Immature natural killer cell (primary cell): ENCODE data around the gene KCNMA1. TPM values are rescaled to one million over a fixed set of nuclear protein-coding genes. Genes with fewer than 3 reads are reported as not detected.

Experiments used
- DNase-seq, 3 donors: peaks; one replicate each; pipeline ENCODE4 v3.0.0; 2022; ENCODE audit warnings: mixed read lengths in 1 of 3
- H3K27ac Mint-ChIP-seq, 6 donors: one replicate each; pipeline ENCODE4 v1.8.0; 2020; ENCODE audit warnings: mixed read lengths in 6 of 6, mild to moderate bottlenecking in 5 of 6, inconsistent platforms in 4 of 6, moderate library complexity in 3 of 6
- H3K27me3 Mint-ChIP-seq, 3 donors: one replicate each; pipeline ENCODE4 v1.8.0; 2020 to 2021; ENCODE audit warnings: low read depth in 3 of 3, mild to moderate bottlenecking in 3 of 3, mixed read lengths in 3 of 3, moderate library complexity in 3 of 3, inconsistent platforms in 1 of 3
- H3K36me3 Mint-ChIP-seq, 3 donors: one replicate each; pipeline ENCODE4 v1.8.0; 2020; ENCODE audit warnings: mixed read lengths in 3 of 3, inconsistent platforms in 2 of 3, mild to moderate bottlenecking in 2 of 3
- H3K4me1 Mint-ChIP-seq, 2 donors: one replicate each; pipeline ENCODE4 v1.8.0; 2020; ENCODE audit warnings: inconsistent platforms in 2 of 2, mild to moderate bottlenecking in 2 of 2, mixed read lengths in 2 of 2, moderate library complexity in 1 of 2
- H3K4me3 Mint-ChIP-seq, 5 donors: one replicate each; pipeline ENCODE4 v1.8.0; 2020; ENCODE audit warnings: mild to moderate bottlenecking in 5 of 5, mixed read lengths in 5 of 5, inconsistent platforms in 3 of 5, moderate library complexity in 3 of 5
- H3K9me3 Mint-ChIP-seq, 6 donors: one replicate each; pipeline ENCODE4 v1.8.0; 2020; ENCODE audit warnings: mild to moderate bottlenecking in 6 of 6, mixed read lengths in 6 of 6, inconsistent platforms in 4 of 6, moderate library complexity in 3 of 6
- polyA plus RNA-seq, 3 donors: library from polyadenylated mRNA; unstranded; fragments of 300-500 nt; fragmentation: Illumina TruSeq; gene quantifications; one replicate each; pipeline ENCODE4 v1.2.3, GENCODE V29; 2021

Gene KCNMA1
- polyA plus RNA-seq, 3 donors from 2014 or later, result not detected

DNA sequence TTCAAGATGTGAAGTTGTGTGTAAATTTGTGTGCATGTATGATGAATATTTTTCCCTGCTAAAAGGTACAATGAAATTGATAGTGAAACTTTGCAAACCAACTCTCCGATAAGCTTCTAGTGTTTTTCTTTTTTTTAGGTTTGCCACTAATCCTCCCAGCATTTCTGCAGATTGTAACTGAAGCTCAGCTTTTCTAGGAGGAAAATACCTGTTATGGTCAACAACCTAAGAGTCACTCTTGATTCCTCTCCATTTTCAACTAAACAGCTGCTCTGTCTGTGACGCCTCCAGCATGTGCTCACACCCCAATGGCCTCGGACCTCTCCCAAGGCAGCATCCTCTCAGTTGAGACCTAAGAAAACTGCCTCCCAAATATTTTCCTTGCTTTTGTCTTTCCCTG is 406.2 kb downstream of the KCNMA1 start:
- H3K27ac Mint-ChIP-seq, result no peak overlapping the region
- no peaks in the 10 kb centered on the region for H3K36me3 Mint-ChIP-seq
- no peak overlapping the region for H3K4me3 Mint-ChIP-seq
- DNase-seq, result no peak
- peaks cover 0 to 3% (median 0%) of the 10 kb centered on the region in 6 donors for H3K9me3 Mint-ChIP-seq
- no peaks in the 10 kb centered on the region for H3K4me1 Mint-ChIP-seq
- H3K27me3 Mint-ChIP-seq, result peaks cover 3 to 6% (median 5%) of the 10 kb centered on the region in 3 donors

DNA sequence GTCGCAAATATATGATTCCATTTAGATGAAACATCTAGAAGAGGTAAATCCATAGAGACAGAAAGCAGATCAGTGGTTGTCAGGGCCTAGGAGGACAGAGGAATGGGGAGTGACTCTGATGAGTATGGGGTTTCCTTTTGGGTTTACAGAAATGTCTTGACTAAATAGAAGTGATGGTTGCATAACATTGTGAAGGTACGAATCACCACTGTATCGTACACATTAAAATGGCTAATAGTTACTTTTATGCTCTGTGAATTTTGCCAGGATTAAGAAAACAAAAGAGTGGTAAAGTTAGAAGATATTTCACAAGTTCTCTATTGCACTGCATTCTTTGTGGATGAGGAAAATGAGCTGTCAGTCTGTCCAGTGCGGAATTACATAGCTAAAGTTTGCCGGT is 407.4 kb downstream of the KCNMA1 start:
- peaks cover 0 to 2% of the 10 kb centered on the region in 2 donors for H3K4me1 Mint-ChIP-seq
- no peak overlapping the region for H3K4me3 Mint-ChIP-seq
- H3K27me3 Mint-ChIP-seq, result peaks cover 2 to 6% (median 5%) of the 10 kb centered on the region in 3 donors
- H3K9me3 Mint-ChIP-seq, result peaks cover 0 to 3% (median 0%) of the 10 kb centered on the region in 6 donors
- no peak overlapping the region for H3K27ac Mint-ChIP-seq
- H3K36me3 Mint-ChIP-seq, result no peaks in the 10 kb centered on the region
- no peak for DNase-seq

DNA sequence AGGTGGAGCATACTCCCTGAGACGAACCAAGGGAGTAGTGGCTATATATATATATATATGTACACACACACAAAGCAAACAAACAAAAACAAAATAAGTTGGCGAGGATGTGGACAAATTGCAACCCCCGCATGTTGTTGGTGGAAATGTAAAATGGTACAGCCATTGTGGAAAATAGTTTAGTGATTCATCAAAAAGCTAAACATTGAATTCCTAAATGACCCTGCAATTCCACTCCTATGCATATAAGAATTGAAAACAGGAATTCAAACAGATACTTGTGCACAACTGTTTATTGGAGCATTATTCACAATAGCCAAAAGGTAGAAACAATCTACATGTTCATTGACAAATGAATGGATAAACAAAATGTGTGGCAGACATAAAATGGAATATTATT is 407.9 kb downstream of the KCNMA1 start:
- Mint-ChIP-seq H3K36me3 (no peaks in the 10 kb centered on the region), H3K27ac (no peak overlapping the region), H3K4me3 (no peak overlapping the region), H3K27me3 (peaks cover 2 to 6% (median 5%) of the 10 kb centered on the region in 3 donors), H3K4me1 (peaks cover 0 to 2% of the 10 kb centered on the region in 2 donors), H3K9me3 (peaks cover 0 to 3% (median 0%) of the 10 kb centered on the region in 6 donors)
- no peak for DNase-seq

DNA sequence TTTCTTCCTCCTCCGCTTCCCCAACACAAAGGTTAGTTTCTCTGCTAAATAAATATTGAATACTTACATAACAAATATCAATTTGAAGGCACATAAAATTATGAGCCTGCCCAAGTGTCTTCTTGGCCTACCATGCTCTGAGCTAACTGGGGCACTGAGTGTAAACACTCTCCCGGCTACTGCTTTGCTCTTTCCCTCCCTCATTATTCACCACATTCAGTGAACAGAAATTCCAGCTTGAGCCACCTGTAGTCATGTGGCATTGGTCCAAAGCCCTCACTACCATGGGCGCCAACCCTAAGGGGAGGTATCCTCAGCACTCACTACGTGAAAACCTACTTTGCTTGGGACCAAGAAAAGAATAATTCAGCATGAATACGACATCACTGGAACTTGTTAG is 409.0 kb downstream of the KCNMA1 start:
- H3K4me1 Mint-ChIP-seq, result peaks cover 0 to 2% of the 10 kb centered on the region in 2 donors
- H3K9me3 Mint-ChIP-seq, result peaks cover 0 to under 1% (median 0%) of the 10 kb centered on the region in 6 donors
- DNase-seq, result no peak
- H3K36me3 Mint-ChIP-seq, result no peaks in the 10 kb centered on the region
- peaks cover 5 to 6% (median 5%) of the 10 kb centered on the region in 3 donors for H3K27me3 Mint-ChIP-seq
- H3K4me3 Mint-ChIP-seq, result no peak overlapping the region
- H3K27ac Mint-ChIP-seq, result no peak overlapping the region

DNA sequence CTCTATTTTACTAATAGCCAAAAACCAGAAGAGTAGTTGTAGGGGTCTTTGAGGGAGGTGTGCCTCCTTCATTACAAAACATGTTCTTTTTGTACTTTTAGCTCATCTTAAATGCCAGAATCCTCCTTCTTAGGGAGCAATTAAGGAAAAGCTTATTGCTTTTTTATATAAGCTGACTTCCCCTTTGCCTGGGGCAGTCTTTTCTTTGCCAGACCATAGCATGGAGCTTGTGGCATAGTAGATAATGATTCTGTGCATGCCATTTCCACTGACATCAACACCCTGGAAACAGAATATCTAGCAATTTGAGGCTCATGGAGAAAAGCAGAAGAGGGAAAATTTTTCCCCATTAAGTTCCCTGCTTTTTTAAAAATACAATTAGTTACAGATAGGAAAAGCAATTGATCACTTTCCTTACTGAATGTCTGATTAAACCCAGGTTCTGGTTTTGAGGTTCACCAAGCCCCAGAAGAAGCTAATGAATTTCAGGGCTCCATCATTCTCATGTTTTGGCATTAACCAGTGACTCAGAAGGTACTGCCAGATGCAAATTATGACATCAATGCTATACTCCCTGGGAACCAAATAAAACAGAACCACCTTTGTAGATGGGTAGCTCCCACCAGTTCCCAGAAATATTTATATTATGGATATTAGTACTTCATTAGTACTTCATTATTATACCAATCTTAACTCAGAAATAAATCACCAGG is 410.6 kb downstream of the KCNMA1 start:
- Mint-ChIP-seq H3K27ac (no peak overlapping the region), H3K4me3 (no peak overlapping the region), H3K27me3 (peaks cover 5 to 6% (median 5%) of the 10 kb centered on the region in 3 donors), H3K4me1 (peaks cover 0 to 2% of the 10 kb centered on the region in 2 donors), H3K36me3 (no peaks in the 10 kb centered on the region), H3K9me3 (no peaks in the 10 kb centered on the region)
- DNase-seq, result no peak

DNA sequence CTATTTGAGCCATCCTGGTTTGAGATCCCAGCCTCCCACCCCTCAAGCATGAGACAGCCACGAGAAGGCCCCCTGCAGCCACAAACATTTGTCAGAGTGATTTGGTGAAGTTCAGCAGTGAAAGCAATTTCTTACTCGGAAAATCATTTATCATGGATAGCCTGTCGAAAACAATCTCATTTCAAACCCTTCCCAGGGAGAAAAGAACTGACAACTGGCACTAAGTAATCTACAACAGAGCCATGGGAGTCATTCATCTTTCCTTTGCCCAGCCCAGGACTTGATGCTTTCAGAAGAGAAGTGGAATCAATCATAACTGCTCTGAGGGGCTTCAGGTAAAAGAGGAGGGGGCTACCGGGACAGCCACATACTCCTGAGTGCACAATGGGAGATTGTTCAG is 411.2 kb downstream of the KCNMA1 start:
- no peaks in the 10 kb centered on the region for H3K9me3 Mint-ChIP-seq
- H3K4me3 Mint-ChIP-seq, result no peak overlapping the region
- H3K4me1 Mint-ChIP-seq, result peaks cover 0 to 2% of the 10 kb centered on the region in 2 donors
- no peaks in the 10 kb centered on the region for H3K36me3 Mint-ChIP-seq
- no peak overlapping the region for H3K27ac Mint-ChIP-seq
- peaks cover 2 to 6% (median 5%) of the 10 kb centered on the region in 3 donors for H3K27me3 Mint-ChIP-seq
- no peak for DNase-seq

DNA sequence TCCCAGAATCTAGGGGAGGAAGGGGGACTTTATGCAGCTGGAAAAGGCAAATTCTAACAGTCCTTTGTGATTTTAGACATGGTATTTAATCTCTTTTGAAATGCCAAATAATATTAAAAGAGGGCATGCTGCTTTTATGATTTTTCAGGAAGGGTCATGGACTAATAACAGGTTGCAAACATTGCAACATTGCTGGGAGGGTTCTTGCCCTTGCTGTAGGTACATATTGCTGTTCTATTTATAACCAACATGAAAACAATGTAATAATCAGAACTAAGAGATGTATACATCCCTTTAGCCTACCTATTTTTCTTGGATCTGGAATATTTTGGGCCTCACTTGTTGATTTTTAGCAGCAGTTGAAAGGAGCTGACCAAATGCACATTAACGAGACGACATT is 411.6 kb downstream of the KCNMA1 start:
- H3K9me3 Mint-ChIP-seq, result no peaks in the 10 kb centered on the region
- DNase-seq, result no peak
- H3K36me3 Mint-ChIP-seq, result no peaks in the 10 kb centered on the region
- no peak overlapping the region for H3K4me3 Mint-ChIP-seq
- no peak overlapping the region for H3K27ac Mint-ChIP-seq
- peaks cover 0 to 2% of the 10 kb centered on the region in 2 donors for H3K4me1 Mint-ChIP-seq
- peaks cover 1 to 6% (median 5%) of the 10 kb centered on the region in 3 donors for H3K27me3 Mint-ChIP-seq

DNA sequence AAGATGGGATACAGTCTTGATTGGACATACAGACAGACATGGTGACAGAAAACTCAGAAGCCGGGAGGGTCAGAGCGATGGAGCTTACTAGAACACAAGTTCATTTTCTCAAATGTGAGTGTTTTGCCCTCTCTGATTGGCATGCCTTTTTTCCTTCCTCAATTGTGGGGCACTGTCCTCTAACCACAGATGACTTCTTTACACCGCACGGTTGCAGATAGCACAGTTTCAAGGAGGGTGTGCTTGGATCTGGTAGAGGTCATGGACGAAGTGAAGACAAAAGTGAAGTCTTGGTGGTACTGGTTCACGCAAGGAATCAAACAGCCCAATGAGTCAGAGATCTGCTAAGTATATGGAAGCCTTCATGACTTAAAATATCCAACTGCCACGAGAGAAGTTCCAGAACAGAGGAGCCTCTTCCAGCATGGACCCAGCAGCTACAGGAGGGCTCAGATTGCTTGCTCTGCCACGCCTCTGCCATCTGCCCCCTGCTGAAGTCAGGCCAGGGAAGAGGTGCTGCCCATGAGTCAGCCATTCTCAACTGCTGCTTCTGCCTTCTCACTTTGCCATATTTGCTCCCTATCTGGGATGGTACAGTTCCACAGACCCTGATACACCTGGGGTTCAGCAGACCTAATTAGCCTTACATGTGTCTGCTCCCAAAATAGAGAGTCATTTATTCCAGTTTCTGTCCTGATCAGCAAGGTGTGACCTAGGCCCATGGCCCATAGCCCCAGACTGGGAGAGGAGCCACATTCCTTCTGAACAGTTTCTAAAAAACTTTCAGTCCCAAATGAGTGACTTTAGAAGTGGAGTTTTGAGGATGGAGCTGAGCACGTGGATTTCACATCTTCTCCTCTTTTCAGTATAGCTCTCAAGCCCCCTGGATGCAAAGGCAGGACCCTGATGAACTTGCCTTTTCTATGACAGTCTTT is 413.8 kb downstream of the KCNMA1 start:
- Mint-ChIP-seq H3K27me3 (peaks cover 1 to 10% (median 8%) of the 10 kb centered on the region in 3 donors), H3K4me1 (peaks cover 0 to 2% of the 10 kb centered on the region in 2 donors), H3K9me3 (no peaks in the 10 kb centered on the region), H3K4me3 (no peak overlapping the region), H3K27ac (no peak overlapping the region), H3K36me3 (no peaks in the 10 kb centered on the region)
- DNase-seq, result no peak

DNA sequence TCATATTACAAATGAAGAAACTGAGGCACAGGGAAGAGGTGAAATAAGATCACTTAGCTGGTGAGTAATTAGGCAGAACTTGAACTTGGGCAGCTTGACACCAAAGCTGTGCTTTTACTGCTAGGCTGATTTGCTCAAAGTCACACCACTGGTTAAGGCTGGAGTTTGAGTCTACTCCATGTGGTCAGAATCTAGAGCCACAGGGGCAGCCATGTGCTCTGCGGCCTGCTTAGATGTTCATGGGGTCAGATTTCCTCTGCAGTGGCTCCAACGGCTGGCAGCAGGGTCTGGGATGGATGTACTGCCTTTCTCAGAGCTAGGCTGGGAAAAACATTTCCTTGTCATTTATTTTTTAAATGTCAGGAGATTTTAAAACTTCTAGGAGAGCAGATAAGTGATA is 417.5 kb downstream of the KCNMA1 start:
- Mint-ChIP-seq H3K36me3 (no peaks in the 10 kb centered on the region), H3K27ac (no peak overlapping the region), H3K4me3 (no peak overlapping the region), H3K4me1 (no peaks in the 10 kb centered on the region), H3K9me3 (no peaks in the 10 kb centered on the region), H3K27me3 (peaks cover 3 to 10% (median 8%) of the 10 kb centered on the region in 3 donors)
- no peak for DNase-seq

DNA sequence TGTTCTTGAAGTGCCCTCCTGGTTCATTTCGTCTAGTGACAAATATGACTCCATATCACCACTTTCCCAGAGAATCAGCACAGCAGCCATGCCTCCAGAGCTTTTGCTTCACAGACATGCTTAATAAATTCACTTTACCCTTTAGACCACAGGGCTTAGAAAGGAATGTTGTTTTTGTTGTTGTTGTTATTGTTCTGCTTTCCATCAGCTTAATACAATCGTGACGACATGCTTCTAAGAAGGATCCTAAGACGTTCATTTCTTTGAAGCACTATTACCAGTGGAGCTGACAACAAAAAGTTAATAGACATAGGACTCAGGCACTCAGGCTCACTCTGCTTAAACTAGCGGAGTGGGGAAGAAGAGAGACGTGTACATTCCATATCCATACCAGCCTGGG is 418.6 kb downstream of the KCNMA1 start:
- Mint-ChIP-seq H3K4me3 (no peak overlapping the region), H3K4me1 (no peaks in the 10 kb centered on the region), H3K9me3 (no peaks in the 10 kb centered on the region), H3K27me3 (peaks cover 3 to 10% (median 8%) of the 10 kb centered on the region in 3 donors), H3K36me3 (no peaks in the 10 kb centered on the region), H3K27ac (no peak overlapping the region)
- no peak for DNase-seq

DNA sequence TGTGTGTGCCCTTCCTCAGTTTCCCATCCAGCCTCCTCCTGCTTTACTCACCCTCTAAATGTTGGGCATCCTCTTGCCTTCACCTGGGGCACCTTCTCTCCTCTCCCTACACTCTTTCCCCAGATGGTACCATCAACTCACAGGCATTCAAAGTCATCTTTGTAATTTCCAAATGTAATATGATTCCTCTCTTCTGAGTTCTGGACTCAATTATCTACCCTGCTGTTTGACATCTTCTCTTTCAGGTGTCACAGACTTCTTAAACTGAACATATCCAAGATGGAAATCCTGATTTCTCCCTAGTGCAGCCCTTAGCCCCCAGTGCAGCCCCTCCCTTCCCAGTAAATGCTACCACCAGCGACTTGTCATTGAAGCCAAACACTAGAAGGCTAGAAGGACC is 422.8 kb downstream of the KCNMA1 start:
- no peaks in the 10 kb centered on the region for H3K4me1 Mint-ChIP-seq

DNA sequence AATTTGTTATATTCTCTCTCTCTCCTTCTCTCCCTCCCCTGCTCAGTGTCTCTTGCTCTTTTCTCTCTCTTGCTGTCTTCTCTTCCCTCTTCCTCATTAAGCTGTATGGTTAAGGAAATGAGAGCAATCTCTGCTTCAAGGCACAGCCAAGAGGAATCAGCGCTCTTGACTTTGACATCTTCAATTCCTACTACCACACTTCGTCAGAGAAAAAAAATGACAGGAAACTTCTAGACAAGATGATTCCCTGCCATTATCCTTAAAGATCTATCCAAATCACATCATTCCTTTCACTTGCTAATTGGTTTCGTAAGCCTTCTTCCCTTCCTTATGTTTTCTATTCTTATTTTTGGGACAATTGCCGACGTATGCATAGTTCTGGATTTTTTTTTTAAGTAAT is 425.0 kb downstream of the KCNMA1 start:
- Mint-ChIP-seq H3K27me3 (peaks cover 0 to 12% (median 4%) of the 10 kb centered on the region in 3 donors), H3K27ac (no peak overlapping the region), H3K4me3 (no peak overlapping the region), H3K36me3 (no peaks in the 10 kb centered on the region), H3K9me3 (no peaks in the 10 kb centered on the region), H3K4me1 (no peaks in the 10 kb centered on the region)
- no peak for DNase-seq

More for the DNA sequence above, 422.8 kb downstream of the KCNMA1 start:
- Mint-ChIP-seq H3K36me3 (no peaks in the 10 kb centered on the region), H3K27ac (no peak overlapping the region), H3K4me3 (no peak overlapping the region), H3K9me3 (no peaks in the 10 kb centered on the region), H3K27me3 (peaks cover 1 to 8% (median 5%) of the 10 kb centered on the region in 3 donors)
- no peak for DNase-seq

DNA sequence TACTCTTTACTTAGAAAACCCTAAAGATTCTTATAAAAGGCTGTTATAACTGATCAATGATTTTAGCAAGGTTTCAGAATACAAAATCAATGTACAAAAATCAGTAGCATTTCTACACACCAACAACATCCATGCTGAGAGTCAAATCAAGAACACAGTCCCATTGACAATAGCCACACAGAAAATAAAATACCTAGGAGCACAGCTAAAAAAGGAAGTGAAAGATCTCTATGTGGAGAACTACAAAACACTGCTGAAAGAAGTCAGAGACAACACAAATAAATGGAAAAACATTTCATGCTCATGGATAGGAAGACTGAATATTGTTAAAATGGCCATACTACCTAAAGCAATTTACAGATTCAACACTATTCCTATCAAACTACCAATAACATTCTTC is 427.0 kb downstream of the KCNMA1 start:
- Mint-ChIP-seq H3K9me3 (no peaks in the 10 kb centered on the region), H3K27ac (no peak overlapping the region), H3K4me1 (no peaks in the 10 kb centered on the region), H3K36me3 (no peaks in the 10 kb centered on the region), H3K4me3 (no peak overlapping the region), H3K27me3 (peaks cover 2 to 12% (median 4%) of the 10 kb centered on the region in 3 donors)
- DNase-seq, result no peak

DNA sequence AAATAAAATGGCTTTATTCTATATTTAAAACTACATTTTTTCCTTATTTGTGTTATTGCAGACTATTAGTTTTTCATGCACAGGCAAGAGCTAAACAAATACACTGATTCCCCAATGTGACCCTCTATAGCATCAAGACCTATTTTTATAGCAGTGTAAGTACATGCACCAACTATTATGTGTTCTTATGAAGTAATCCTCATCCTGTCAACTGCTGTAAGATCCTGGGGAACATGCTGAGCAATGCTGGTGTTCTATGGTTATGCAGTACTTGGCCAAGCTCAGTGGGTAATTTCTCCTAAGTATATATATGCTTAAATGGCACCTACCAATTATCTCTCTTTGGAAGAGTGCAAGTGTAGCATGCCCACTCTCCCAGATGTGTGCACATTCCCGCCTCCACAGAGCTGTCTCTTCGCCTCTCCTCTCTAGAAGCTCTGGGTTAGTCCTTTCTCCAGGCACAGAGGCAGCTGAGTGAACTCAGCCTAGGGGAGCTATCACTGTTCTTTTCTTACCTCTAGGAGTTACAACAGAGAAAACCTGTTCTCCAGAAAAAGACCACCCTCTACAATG is 428.8 kb downstream of the KCNMA1 start:
- Mint-ChIP-seq H3K4me1 (no peaks in the 10 kb centered on the region), H3K9me3 (peaks cover 0 to 2% (median 0%) of the 10 kb centered on the region in 6 donors)

More for the DNA sequence above, 428.8 kb downstream of the KCNMA1 start:
- Mint-ChIP-seq H3K4me3 (no peak overlapping the region), H3K27me3 (peaks cover 5 to 14% (median 8%) of the 10 kb centered on the region in 3 donors), H3K27ac (no peak overlapping the region), H3K36me3 (no peaks in the 10 kb centered on the region)
- no peak for DNase-seq
